CD14-positive monocyte (primary cell): ENCODE data around the gene TSPEAR. TPM values are rescaled to one million over a fixed set of nuclear protein-coding genes. Genes with fewer than 3 reads are reported as not detected.

Experiments used
- DNase-seq, 3 donors: peaks; one replicate each; pipeline ENCODE4 v3.0.0-alpha.2; 2011 to 2022
- H2AFZ ChIP-seq: 2 replicates; pipeline ENCODE4 v1.6.0; 2012; ENCODE audit warnings: mild to moderate bottlenecking, low read depth, low read length, inconsistent platforms; ENCODE audit not compliant: insufficient read depth, poor library complexity, severe bottlenecking
- H3K27ac ChIP-seq, 2 donors: 1 replicate in 1 of 2; 2 replicates in 1 of 2; pipeline ENCODE4 v1.5.1; 2012 to 2013; ENCODE audit warnings: low read length in 2 of 2, control low read depth in 1 of 2, inconsistent platforms in 1 of 2, low read depth in 1 of 2, mild to moderate bottlenecking in 1 of 2
- H3K27me3 ChIP-seq, 2 donors: one replicate each; pipeline versions ENCODE4 v1.6.0 to v1.6.1; 2011 to 2013; ENCODE audit warnings: low read length in 2 of 2; ENCODE audit not compliant: control insufficient read depth in 2 of 2, insufficient read depth in 2 of 2
- H3K36me3 ChIP-seq, 2 donors: replicated peaks in 1 of 2; 1 replicate in 1 of 2; 2 replicates in 1 of 2; pipeline versions ENCODE4 v1.5.1 to v1.6.1; 2012 to 2013; ENCODE audit warnings: low read length in 2 of 2, control low read depth in 1 of 2, inconsistent platforms in 1 of 2, mild to moderate bottlenecking in 1 of 2; ENCODE audit not compliant: insufficient read depth in 2 of 2, control insufficient read depth in 1 of 2
- H3K4me1 ChIP-seq, 2 donors: 1 replicate in 1 of 2; 2 replicates in 1 of 2; pipeline versions ENCODE4 v1.5.1 to v1.6.1; 2012 to 2013; ENCODE audit warnings: low read length in 2 of 2, control low read depth in 1 of 2, inconsistent platforms in 1 of 2, mild to moderate bottlenecking in 1 of 2, moderate library complexity in 1 of 2; ENCODE audit not compliant: insufficient read depth in 2 of 2, control insufficient read depth in 1 of 2
- H3K4me2 ChIP-seq: replicated peaks from 2 replicates; pipeline ENCODE3; 2012; ENCODE audit warnings: low read length, moderate library complexity, mild to moderate bottlenecking; ENCODE audit not compliant: poor library complexity, severe bottlenecking; ENCODE audit errors: extremely low read depth
- H3K4me3 ChIP-seq, 3 experiments: fragments of 200-600 bp in 1 of 3; sonication (generic) in 1 of 3; replicated peaks in 1 of 3; 1 replicate in 2 of 3; 2 replicates in 1 of 3; pipeline ENCODE4 v1.5.1; 2011 to 2013; ENCODE audit warnings: low read length in 3 of 3, mild to moderate bottlenecking in 3 of 3, control low read depth in 2 of 3, low read depth in 2 of 3, inconsistent platforms in 1 of 3, moderate library complexity in 1 of 3
- H3K79me2 ChIP-seq: 2 replicates; pipeline ENCODE4 v1.6.0; 2012; ENCODE audit warnings: mild to moderate bottlenecking, control low read depth, inconsistent platforms, low read length, moderate library complexity; ENCODE audit not compliant: insufficient read depth
- H3K9ac ChIP-seq: 2 replicates; pipeline ENCODE4 v1.6.0; 2017; ENCODE audit warnings: low read length, mild to moderate bottlenecking; ENCODE audit not compliant: insufficient read depth, poor library complexity, severe bottlenecking
- H3K9me3 ChIP-seq, 2 donors: replicated peaks in 1 of 2; 1 replicate in 1 of 2; 2 replicates in 1 of 2; pipeline versions ENCODE4 v1.5.1 to v1.6.1; 2012 to 2013; ENCODE audit warnings: low read length in 2 of 2, control low read depth in 1 of 2; ENCODE audit not compliant: control insufficient read depth in 1 of 2, insufficient read depth in 1 of 2
- H4K20me1 ChIP-seq: 2 replicates; pipeline ENCODE4 v1.6.0; 2012; ENCODE audit warnings: mild to moderate bottlenecking, low read length, control low read depth, moderate library complexity; ENCODE audit not compliant: insufficient read depth
- H3K27ac Mint-ChIP-seq, 7 donors: one replicate each; pipeline ENCODE4 v1.8.0; 2020; ENCODE audit warnings: mild to moderate bottlenecking in 7 of 7, mixed read lengths in 7 of 7, moderate library complexity in 6 of 7, inconsistent platforms in 2 of 7
- H3K27me3 Mint-ChIP-seq, 3 donors: one replicate each; pipeline ENCODE4 v1.8.0; 2021 to 2022; ENCODE audit warnings: low read depth in 3 of 3, mild to moderate bottlenecking in 3 of 3, mixed read lengths in 3 of 3, moderate library complexity in 3 of 3, inconsistent platforms in 1 of 3
- H3K36me3 Mint-ChIP-seq, 2 donors: one replicate each; pipeline ENCODE4 v1.8.0; 2020; ENCODE audit warnings: mixed read lengths in 2 of 2, inconsistent platforms in 1 of 2, mild to moderate bottlenecking in 1 of 2
- H3K4me1 Mint-ChIP-seq: one replicate; pipeline ENCODE4 v1.8.0; 2020; ENCODE audit warnings: mild to moderate bottlenecking, mixed read lengths
- H3K4me3 Mint-ChIP-seq, 2 donors: one replicate each; pipeline ENCODE4 v1.8.0; 2020; ENCODE audit warnings: mild to moderate bottlenecking in 2 of 2, mixed read lengths in 2 of 2, moderate library complexity in 1 of 2
- H3K9me3 Mint-ChIP-seq, 7 donors: one replicate each; pipeline ENCODE4 v1.8.0; 2020 to 2022; ENCODE audit warnings: mixed read lengths in 7 of 7, mild to moderate bottlenecking in 6 of 7, moderate library complexity in 6 of 7, inconsistent platforms in 2 of 7
- WGBS: methylation state at CpG from one replicate; pipeline ENCODE4 v1.1.5; 2013; ENCODE audit warnings: missing lambda C conversion rate; ENCODE audit not compliant: insufficient coverage; 5-methylcytosine and 5-hydroxymethylcytosine counted together
- intact Hi-C, 2 donors: fragments of 100-400 bp; cut with micrococcal nuclease; formaldehyde crosslinking; loops; one replicate each; pipeline versions ENCODE4 v1.15.0 to v1.15.1; 2023
- polyA plus RNA-seq, 3 donors: library from polyadenylated mRNA; depleted of rRNA in 1 of 3; unstranded in 2 of 3; stranded (reverse) in 1 of 3; fragments of 300-500 nt in 2 of 3; fragments of >200 nt in 1 of 3; fragmentation: Illumina TruSeq in 2 of 3; gene quantifications; 1 replicate in 2 of 3; 2 replicates in 1 of 3; pipeline ENCODE4 v1.2.3, GENCODE V29; 2012 to 2021
- TF ChIP-seq, protein P1 (sequence below): fragments of 200-600 bp; IDR thresholded peaks from one replicate; pipeline ENCODE4 v1.8.0; 2022; ENCODE audit warnings: antibody characterized with exemption, mild to moderate bottlenecking

Gene TSPEAR
- polyA plus RNA-seq, 3 donors: not detected

DNA sequence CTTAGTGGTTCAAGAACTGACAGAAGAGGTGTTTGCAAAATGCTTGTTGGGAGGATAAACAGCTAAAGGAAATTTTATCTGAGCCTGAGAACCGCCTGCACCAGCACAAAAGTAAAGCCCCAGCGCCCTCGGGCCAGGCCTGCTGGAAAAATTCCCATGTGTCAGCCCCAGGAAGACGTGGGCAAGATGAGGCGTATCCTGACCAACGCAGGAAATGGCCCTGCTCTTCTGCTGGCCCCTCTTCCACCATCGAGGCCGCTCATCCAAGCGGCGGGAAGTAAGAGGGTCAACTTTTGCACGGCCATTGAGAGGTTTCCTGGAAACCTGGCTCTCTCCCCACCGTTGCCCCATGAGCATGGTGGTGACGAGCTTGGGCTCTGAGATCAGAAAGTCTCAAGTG lies 216.4 kb downstream of the TSPEAR start:
- peaks cover 0 to 16% (median 7%) of the 10 kb centered on the region in 3 donors for H3K27me3 Mint-ChIP-seq
- intact Hi-C loops: no loop called here
- no peaks in the 10 kb centered on the region for H3K27me3 ChIP-seq
- no peaks in the 10 kb centered on the region for H3K36me3 ChIP-seq
- H3K36me3 Mint-ChIP-seq: no peaks in the 10 kb centered on the region
- H4K20me1 ChIP-seq: no peaks in the 10 kb centered on the region
- H3K4me3 ChIP-seq: no peak overlapping the region
- TF ChIP-seq, protein P1, sequence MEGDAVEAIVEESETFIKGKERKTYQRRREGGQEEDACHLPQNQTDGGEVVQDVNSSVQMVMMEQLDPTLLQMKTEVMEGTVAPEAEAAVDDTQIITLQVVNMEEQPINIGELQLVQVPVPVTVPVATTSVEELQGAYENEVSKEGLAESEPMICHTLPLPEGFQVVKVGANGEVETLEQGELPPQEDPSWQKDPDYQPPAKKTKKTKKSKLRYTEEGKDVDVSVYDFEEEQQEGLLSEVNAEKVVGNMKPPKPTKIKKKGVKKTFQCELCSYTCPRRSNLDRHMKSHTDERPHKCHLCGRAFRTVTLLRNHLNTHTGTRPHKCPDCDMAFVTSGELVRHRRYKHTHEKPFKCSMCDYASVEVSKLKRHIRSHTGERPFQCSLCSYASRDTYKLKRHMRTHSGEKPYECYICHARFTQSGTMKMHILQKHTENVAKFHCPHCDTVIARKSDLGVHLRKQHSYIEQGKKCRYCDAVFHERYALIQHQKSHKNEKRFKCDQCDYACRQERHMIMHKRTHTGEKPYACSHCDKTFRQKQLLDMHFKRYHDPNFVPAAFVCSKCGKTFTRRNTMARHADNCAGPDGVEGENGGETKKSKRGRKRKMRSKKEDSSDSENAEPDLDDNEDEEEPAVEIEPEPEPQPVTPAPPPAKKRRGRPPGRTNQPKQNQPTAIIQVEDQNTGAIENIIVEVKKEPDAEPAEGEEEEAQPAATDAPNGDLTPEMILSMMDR: no peak
- no peak for DNase-seq
- H3K9me3 Mint-ChIP-seq: peaks cover 22 to 41% (median 32%) of the 10 kb centered on the region in 7 donors
- no peak overlapping the region for H3K4me2 ChIP-seq
- H3K4me1 ChIP-seq: no peaks in the 10 kb centered on the region
- no peak overlapping the region for H3K27ac ChIP-seq
- H3K9me3 ChIP-seq: peaks cover 29 to 36% of the 10 kb centered on the region in 2 donors
- H3K27ac Mint-ChIP-seq: no peak overlapping the region
- 89% methylated on average over 13 of the region's 13 CpGs for WGBS
- no peaks in the 10 kb centered on the region for H3K79me2 ChIP-seq
- no peak overlapping the region for H3K4me3 Mint-ChIP-seq
- H2AFZ ChIP-seq: no peak overlapping the region
- H3K4me1 Mint-ChIP-seq: peaks cover 8% of the 10 kb centered on the region
- H3K9ac ChIP-seq: no peak overlapping the region

- no peak overlapping the region for H3K4me2 ChIP-seq
- no peaks in the 10 kb centered on the region for H3K79me2 ChIP-seq
- no peak overlapping the region for H3K4me3 Mint-ChIP-seq
- WGBS: 96% methylated on average over 7 of the region's 17 CpGs
- no peak overlapping the region for H3K27ac ChIP-seq
- H3K27me3 Mint-ChIP-seq: peaks cover 0 to 14% (median 7%) of the 10 kb centered on the region in 3 donors
- peaks cover 29 to 36% of the 10 kb centered on the region in 2 donors for H3K9me3 ChIP-seq
- TF ChIP-seq, protein P1: no peak
- DNase-seq: no peak
- no peak overlapping the region for H2AFZ ChIP-seq
- H3K4me1 ChIP-seq: no peaks in the 10 kb centered on the region
- no peaks in the 10 kb centered on the region for H3K27me3 ChIP-seq
- H3K9me3 Mint-ChIP-seq: peaks cover 22 to 41% (median 32%) of the 10 kb centered on the region in 7 donors
- intact Hi-C loops: no loop called here
- peaks cover 8% of the 10 kb centered on the region for H3K4me1 Mint-ChIP-seq
- no peaks in the 10 kb centered on the region for H3K36me3 ChIP-seq
- no peak overlapping the region for H3K4me3 ChIP-seq
- H3K27ac Mint-ChIP-seq: no peak overlapping the region
- H3K9ac ChIP-seq: no peak overlapping the region
- no peaks in the 10 kb centered on the region for H4K20me1 ChIP-seq
- no peaks in the 10 kb centered on the region for H3K36me3 Mint-ChIP-seq
Measured at GRCh38 chr21:44494418-44494817, 217.0 kb downstream of the TSPEAR start.
